Measurements from ENCODE around the gene EPN3. TPM values are rescaled to one million over a fixed set of nuclear protein-coding genes. Genes with fewer than 3 reads are reported as not detected.

EPN3 gene
- total RNA-seq, 1 donor from 2014 or later: 38.5 TPM

DNA sequence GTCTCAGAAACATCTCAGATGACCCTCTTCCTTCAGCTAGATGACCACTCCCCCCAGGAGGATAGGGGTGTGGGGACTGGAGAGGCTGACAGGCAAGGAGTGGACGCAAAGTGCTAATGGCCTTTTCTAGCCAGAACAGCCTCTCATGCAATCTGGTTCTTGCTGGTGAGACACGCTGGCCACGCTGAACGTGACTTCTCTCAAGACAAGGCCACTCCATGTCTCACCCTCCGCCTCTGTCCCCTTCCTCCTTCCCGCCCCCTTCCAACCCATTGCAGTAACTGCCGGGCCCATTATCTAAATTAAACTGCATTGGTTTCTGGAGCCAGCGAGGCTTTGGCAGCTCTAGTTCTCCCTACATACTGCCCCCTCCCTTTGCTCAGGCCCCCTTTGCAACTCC is 37.5 kb downstream of the EPN3 start:
- no peak for ATAC-seq

DNA sequence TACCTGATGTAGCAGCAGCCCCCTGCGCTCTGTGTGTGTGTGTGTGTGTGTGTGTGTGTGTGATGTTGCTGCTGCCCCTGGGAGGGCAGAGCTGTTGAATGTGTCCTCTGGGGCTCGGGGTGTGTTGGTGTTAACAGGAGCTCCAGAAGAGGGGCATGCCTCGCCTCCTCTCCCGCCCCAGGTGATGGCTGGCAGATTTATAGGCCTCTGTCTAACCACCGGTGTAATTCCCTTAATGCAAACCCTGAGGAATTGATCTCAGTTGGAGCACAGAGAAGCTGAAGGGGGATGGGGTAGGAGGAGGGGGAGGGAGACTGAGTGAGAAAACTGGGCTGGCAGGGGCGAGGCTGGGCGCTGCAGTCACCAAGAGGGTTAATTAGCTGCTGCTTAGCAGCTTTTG is 38.0 kb downstream of the EPN3 start:
- no peak for ATAC-seq

DNA sequence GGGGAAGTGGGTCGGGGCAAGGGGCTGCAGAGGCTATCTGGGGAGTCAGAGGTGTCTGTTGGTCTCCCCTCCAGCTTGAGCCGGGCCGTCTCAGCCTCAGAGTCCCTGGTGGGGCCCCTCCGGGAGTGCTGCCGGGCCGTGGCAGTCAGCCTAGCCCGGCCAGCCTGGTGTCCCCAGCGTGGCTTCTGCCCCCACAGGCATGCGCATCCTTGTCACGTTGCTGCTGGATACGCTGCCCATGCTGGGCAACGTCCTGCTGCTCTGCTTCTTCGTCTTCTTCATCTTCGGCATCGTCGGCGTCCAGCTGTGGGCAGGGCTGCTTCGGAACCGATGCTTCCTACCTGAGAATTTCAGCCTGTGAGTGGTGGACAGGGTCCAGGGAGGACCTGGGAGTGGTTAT is 39.1 kb downstream of the EPN3 start:
- no peak for ATAC-seq

DNA sequence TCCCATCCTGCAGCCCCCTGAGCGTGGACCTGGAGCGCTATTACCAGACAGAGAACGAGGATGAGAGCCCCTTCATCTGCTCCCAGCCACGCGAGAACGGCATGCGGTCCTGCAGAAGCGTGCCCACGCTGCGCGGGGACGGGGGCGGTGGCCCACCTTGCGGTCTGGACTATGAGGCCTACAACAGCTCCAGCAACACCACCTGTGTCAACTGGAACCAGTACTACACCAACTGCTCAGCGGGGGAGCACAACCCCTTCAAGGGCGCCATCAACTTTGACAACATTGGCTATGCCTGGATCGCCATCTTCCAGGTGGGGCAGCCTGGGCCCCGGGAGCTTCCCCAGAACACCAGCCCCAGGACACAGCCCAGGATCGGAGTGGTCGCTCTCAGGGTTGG is 40.0 kb downstream of the EPN3 start:
- no peak for ATAC-seq

DNA sequence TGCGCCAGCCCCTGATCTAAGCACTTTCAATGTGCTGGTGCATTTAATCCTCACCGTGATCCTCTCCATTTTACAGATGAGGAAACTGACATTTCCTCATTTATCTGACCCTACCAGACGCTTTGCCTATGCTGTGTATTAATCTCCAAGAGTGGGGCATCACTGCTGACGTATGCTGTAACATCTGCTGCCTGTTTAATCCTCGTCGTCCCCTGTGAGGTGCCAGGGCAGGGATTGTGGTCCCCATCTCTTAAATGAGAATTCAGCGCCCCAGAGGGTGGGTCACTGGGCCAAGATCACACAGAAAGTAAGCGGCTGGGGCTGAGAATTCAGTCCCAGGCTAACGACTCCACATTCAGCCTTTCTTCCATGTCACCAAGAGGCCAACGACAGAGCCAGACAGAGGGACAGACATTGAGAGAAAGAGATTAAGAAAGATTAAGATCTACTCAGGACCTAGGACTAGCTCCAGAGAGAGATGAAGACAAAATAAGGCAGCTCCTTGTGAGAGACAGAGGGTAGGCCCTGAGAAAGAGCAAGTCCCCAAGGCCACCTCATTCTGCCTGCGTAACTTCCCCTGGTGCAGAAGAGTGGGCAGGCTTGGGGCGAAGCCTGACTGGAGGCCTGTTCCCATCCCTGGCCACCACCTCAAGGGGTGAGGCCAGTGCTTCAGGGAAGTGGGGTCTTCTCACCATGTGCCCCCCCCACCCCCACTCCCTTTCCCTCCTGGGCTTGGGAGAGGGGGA is 41.5 kb downstream of the EPN3 start:
- no peak for ATAC-seq

DNA sequence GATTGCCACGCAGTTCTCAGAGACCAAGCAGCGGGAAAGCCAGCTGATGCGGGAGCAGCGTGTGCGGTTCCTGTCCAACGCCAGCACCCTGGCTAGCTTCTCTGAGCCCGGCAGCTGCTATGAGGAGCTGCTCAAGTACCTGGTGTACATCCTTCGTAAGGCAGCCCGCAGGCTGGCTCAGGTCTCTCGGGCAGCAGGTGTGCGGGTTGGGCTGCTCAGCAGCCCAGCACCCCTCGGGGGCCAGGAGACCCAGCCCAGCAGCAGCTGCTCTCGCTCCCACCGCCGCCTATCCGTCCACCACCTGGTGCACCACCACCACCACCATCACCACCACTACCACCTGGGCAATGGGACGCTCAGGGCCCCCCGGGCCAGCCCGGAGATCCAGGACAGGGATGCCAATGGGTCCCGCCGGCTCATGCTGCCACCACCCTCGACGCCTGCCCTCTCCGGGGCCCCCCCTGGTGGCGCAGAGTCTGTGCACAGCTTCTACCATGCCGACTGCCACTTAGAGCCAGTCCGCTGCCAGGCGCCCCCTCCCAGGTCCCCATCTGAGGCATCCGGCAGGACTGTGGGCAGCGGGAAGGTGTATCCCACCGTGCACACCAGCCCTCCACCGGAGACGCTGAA is 43.2 kb downstream of the EPN3 start:
- no peak for ATAC-seq

DNA sequence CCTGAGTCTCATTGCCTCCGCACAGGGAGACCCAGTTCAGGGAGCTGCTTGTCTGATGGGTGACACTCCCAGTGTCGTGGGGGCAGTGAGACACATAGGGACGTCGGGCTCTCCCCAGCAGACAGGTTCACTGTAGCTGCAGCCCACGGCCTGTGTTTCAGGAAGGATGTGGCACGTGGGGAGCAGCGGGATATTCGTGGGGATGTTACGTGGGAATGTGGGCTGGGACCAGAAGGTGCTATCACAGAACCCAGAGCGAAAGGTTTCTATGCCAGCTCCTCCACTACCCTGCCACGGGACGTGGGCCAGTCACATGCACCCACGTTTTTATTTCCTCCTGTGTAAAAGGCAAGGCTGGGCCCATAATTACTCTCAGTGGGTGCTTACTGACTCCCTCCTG is 44.3 kb downstream of the EPN3 start:
- no peak for ATAC-seq

DNA sequence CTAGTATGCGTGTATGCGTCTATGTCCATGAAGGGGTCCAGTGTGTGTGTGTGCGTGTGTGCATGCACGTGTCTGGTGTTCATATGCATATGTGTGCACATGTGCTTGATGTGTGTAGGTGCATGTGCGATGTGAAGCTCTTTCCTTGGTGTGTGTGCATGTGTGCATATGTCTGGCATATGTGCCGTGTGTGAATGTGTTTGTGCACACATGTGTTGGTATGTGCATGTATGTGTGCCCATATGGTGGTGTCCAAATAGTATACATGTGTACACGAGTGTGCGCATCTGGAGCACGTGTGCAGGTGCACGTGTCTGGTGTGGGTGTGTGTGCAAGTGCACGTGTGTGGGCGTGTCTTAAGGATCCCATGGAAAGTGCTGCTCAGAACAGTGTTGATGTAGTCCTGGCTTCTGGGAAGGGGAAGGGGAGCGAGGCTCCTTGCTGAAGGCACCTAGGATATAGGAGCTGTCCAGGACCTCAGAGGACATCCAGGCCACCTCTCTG is 45.0 kb downstream of the EPN3 start:
- no peak for ATAC-seq

DNA sequence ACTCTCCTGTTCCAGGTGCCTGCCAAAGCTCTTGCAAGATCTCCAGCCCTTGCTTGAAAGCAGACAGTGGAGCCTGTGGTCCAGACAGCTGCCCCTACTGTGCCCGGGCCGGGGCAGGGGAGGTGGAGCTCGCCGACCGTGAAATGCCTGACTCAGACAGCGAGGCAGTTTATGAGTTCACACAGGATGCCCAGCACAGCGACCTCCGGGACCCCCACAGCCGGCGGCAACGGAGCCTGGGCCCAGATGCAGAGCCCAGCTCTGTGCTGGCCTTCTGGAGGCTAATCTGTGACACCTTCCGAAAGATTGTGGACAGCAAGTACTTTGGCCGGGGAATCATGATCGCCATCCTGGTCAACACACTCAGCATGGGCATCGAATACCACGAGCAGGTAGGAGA is 45.6 kb downstream of the EPN3 start:
- no peak for ATAC-seq

DNA sequence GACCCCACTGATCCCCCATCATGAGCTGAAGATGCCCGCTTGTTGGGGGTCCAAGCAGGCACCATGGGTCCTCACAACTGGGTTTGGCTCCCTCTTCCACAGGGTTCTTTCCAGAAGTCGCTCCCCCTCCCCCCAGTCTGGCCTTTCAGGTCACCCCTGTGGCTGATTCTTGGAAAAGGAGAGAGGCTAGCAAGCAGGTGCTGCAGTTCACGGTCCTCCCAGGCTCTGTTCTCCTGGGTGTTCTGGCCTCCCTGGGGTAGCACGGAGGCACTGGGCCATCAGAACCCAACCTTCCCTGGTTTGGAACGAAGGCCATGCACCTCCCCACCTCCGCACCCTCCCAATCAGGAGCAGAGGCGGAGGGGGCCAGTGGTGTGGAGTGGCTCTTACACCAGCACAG is 46.9 kb downstream of the EPN3 start:
- ATAC-seq: no peak

DNA sequence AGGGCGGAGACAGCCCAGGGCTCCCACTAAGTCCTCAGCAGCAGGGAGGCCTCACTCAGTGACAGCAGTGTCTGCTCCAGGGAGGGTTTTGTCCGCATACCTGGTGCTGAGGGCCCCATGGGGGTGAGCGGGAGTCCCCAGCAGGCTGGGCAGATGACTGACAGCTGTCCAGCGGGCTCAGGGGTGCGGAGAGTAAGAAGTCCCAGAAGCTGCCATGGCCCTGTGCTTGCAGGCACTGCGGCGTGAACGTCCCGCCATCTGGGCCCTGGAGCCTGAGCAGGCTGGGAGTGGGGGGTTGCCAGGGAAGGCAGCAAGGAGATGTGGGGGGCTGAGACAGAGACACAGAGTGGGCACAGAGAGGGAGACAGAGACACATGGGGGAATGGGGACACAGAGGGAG is 48.1 kb downstream of the EPN3 start:
- no peak for ATAC-seq

DNA sequence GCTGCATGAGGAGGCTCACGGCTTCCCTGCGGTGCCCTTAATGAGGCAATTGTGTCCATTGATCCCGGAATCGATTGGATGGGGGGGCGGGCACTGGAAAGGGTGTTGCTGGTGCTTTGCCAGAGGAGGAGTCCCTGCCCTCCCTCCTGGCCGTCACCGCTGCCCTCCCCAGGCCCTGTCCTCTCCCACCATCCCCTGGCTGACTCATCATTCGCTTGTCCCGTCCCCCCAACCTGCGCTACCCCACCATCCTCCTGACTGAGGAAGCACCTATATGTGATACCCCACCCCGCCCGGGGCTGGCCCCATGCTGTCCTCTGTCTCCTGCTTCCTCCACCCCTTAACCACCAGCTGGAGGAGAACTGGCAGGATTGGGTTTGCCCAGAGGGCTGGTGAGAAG is 48.8 kb downstream of the EPN3 start:
- no peak for ATAC-seq

DNA sequence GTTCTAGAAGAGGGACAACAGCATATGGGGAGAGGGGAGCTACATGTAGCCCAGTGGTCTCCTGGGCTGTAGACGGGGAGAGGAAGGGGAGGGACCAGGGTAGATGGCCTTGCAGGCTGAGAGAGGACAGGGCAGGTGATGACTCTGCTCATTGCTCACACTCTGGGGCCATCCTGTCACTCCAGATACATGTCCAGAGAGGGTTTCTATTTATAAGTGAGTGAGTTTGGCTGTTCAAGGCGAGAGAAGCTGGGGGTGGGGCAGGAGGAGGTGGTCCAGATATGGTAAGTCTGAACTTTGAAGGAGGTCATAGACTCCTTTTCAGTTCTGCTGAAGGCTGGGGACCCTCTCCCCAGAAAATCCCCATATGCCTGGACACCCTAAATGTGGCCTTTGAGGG is 50.2 kb downstream of the EPN3 start:
- ATAC-seq: no peak

DNA sequence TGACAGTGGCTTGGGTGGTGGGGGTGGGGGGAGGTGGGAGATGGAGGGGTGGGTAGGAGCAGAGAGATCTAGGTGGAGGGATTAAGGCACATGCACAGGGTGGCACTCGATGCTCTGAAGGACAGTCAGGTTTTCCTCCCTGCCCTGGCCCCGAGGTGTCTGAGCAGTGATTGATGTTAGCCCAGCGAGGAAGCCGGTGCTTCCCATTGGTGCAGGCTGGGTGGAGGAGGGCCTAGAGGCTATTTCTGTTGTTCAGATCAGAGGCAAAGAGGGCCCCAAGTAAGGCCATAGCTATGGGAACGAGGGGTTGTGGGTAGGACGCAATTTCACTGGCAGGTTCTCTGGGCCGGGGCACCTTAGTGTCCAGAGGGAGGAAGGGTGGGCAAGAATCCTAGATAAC is 51.1 kb downstream of the EPN3 start:
- ATAC-seq: no peak

DNA sequence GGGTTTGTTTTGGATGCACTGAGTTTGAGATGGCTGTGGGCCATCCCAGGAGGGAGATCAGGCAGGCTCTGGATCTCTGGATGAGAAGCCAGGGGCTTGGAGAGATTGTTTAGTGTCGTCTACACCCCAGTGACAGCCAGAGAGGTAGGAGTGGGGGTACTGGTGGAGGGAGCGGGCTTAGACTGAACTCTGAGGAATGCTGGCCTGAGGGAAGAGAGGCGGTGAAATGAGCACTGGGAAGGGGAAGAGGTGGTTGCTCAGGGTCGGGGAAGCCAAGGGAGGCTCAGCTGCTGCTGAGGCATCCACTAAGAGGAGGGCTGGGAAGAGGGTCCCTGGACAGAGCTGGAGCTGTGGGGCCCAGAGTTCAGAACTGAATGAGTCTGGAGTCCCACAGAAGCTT is 51.6 kb downstream of the EPN3 start:
- ATAC-seq: no peak

DNA sequence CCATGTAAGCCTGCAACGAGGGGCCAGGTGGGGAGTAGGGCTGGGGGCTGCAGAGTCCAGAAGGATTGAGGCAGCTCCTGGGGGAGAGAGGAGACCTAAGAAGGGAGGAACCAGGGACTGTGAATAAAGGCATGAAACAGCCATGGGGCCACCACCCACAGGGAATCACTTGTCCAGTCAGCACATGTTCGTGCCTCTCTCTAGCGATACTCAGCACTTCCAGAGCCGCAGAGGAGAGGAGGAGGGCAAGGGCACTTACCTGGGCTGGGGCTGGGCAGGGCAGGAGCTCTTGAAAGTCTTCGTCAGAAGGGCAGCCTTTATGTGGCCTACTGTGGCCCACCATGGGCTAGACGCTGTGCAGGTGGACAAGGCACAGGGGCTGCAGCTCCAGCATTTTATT is 52.2 kb downstream of the EPN3 start:
- ATAC-seq: peak; percentile 44

DNA sequence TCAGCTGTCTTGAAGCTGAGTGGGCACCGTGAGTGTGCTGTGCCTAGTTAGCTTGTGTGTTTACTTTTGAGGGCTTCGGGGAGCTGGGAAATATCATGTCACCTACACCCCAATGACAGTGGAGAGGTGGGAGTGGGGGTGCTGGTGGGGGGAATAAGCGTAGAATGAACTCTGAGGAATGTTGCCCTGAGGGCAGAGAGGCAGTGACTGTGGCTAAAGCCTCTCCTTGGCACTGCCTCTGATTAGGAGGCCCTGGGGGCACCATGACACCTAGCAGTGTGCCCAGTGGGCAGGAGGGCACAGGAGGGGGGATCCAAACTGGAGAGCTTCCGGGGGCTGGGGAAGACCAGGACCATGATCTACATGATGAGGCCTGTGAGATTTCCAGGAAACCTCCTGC is 52.8 kb downstream of the EPN3 start:
- no peak for ATAC-seq

DNA sequence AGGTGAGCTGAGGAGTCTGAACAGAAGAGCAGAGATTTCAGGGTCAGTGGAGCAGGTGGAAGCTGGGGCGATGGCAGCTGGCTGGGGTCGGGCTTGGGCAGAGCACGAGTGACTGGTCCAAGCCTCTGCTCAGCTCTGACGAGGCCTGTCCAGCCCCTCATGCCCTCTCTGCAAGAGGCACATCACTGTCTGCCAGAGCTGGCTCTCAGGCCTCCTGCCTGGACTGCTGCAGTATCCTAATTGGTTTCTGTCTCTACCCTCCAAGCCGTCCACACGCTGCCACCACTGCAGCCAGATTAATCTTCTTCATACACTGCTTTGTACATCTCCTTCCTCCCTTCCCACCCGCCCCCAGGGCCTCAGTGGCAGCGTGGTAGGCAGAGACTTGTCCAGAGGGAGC is 53.4 kb downstream of the EPN3 start:
- ATAC-seq: no peak

DNA sequence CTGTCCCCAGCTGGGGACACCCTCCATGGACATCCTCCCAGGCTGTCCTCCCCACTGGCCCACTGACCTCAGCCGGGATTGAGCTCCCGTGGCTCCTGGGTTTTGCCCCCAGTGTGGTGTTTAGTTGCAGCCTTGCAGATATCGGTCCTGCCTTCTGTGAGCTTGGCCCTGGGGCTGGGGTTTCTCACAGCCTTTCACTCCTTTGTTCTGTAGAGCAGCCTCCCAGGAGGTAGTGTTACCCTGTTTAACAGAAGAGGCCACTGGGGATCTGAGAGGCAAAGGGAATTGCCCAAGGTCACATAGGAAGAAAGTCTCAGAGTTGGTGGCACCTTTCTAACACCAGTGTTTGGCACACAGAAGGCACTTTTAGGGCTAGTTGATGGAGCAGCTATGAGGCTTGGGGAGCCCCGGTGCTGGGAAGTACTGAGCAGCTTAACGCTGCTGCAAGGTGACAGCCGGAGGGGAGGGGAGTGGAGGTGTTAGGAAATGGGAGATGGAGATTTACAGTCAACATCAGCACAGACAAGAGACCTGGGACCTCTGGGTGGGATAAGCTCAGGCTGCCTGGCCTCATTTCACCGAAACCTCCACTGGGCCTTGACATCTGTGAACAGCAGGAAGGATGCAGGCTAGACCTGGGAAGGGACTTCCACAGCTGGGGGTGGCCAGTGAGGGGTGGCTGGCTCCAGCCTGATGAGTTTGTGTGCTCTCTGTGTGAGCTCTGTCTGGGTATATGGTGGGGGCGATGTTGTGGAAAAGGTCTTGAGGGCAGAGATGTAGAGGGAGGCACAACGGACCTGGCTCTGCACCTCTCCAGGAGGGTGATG is 54.1 kb downstream of the EPN3 start:
- no peak for ATAC-seq

DNA sequence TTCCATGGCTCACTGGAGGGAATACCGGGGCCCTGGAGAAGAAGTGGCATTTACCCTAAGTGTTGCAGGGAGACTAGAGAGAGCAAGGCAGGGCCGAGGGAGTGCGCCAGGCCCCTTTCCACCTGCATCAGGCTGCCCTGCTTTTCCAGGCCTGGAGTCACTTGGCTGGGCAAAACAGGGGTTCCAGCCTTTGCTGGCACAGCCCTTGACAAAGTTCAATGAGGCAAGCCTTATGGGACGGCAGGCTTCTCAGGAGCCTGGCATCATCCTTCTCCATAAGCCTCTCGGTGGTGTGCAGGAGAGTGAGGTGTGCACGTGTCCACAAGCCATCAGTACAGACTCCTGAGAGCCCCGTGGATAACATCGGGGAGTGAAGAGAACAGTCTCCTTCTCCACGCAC is 55.0 kb downstream of the EPN3 start:
- ATAC-seq: no peak

DNA sequence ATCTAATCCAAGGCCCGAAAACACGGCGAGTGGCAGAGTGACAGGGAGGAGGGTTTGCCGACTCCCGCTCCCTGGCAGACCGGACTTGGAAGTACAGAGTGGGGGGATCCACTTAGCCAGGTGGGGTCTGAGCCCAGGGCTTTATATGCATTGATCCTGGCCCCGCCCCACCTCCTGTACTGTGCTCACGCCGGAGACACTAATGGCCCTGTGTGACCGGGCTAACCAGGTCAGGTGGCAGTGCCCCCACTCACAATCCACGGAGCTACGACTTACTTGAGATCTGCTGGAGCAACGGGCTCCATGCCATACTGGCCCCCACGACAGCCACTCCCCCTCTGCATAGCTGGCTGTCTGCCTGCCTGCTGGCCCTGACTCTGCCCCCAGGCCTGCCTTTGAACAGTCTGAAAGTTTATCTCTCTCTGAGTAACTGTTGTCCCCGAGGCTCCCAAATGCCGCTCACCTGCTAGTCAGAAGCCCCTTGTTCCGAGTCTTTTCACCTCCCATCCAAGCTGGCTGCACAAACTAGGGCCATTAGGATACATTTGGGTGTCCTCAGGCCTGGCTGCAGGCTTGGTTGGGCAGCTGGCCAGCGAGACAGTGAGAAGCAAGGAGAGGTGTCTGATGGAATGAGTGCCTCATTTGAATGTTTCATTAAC is 56.0 kb downstream of the EPN3 start:
- ATAC-seq: no peak

DNA sequence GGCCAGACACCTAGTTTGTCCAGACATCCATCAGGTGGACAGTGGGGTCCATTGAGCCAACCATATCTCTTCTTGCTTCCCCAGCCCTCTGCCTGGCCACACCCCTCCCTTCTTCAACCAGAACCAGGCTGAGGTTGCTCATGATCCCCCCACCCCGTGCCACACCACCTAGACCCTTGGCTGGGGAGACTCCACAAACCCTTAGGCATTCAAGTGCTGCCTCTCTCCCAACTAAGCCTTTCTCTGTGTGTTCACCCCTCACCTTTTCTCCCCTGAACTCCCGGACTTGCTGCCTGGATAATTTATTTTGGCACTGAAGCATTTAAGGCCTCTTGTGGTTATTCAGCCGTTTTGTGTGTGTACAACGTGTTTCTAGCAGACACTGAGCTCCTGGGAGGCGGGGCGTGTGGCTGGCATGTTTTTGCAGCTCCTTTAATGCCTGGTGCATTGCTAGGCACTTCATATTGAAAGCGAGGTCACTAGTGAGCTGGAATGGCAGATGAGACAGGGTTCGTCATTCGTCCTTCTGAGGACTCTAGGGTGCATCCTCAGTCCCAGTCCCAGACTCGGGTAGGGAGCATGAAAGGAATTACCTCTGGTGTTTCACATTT is 56.7 kb downstream of the EPN3 start:
- no peak for ATAC-seq

Measured in esophagus mucosa (tissue), 1 donor.